Measurements from ENCODE around the gene ANTXR1.
A peak's percentile ranks its signal among the peaks of the same experiment; 100 is the strongest.

ANTXR1 gene

GRCh38 chr2:69177785-69178636 is 165.0 kb downstream of the ANTXR1 start:
- no peaks in the 10 kb centered on the region for H3K36me3 ChIP-seq (ENCODE audit: insufficient read depth)
- H3K79me2 ChIP-seq (ENCODE audit: insufficient read depth, low read depth), result no peaks in the 10 kb centered on the region
- H3K4me1 ChIP-seq (ENCODE audit: low read depth, poor library complexity, severe bottlenecking), result no peaks in the 10 kb centered on the region
- H3K9ac ChIP-seq, result peak overlapping the region; percentile 28; the same call in 1 of the 2 replicates
- no peak overlapping the region for H3K27ac ChIP-seq
- TF ChIP-seq, protein P1, sequence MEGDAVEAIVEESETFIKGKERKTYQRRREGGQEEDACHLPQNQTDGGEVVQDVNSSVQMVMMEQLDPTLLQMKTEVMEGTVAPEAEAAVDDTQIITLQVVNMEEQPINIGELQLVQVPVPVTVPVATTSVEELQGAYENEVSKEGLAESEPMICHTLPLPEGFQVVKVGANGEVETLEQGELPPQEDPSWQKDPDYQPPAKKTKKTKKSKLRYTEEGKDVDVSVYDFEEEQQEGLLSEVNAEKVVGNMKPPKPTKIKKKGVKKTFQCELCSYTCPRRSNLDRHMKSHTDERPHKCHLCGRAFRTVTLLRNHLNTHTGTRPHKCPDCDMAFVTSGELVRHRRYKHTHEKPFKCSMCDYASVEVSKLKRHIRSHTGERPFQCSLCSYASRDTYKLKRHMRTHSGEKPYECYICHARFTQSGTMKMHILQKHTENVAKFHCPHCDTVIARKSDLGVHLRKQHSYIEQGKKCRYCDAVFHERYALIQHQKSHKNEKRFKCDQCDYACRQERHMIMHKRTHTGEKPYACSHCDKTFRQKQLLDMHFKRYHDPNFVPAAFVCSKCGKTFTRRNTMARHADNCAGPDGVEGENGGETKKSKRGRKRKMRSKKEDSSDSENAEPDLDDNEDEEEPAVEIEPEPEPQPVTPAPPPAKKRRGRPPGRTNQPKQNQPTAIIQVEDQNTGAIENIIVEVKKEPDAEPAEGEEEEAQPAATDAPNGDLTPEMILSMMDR (conservative IDR thresholded peaks at IDR 0.05; ENCODE audit: low read depth, low read length), result no peak
- peak overlapping the region; percentile 10; the same call in 1 of the 2 replicates for H3K4me2 ChIP-seq
- H3K27me3 ChIP-seq (ENCODE audit: insufficient read depth, low read depth), result no peaks in the 10 kb centered on the region
- H3K4me3 ChIP-seq (IDR thresholded peaks at IDR 0.05; ENCODE audit: insufficient read depth, low read depth, low read length), result no peak overlapping the region
- H4K20me1 ChIP-seq (ENCODE audit: insufficient read depth), result no peaks in the 10 kb centered on the region
- H2AFZ ChIP-seq (ENCODE audit: low read depth), result peak overlapping the region; percentile 64

DNA sequence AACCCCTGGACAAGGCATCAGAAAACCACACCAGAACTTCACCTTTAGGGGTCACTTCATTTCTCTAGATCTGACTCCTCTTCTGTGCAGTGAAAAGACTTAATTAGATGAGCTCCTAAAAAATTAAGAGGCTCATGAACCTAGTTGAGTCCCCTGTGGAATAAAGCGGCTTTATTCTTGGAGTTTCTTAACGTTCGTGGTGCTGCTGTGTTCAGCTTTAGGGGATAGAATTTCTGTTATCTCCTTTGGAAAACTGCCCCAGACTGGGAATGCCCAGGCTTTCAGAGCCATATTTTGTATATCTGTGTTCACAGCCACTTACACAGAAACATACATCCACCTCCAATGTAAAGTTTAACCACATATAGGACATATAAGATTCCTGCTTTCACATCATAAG is 165.8 kb downstream of the ANTXR1 start:
- H3K4me1 ChIP-seq (ENCODE audit: low read depth, poor library complexity, severe bottlenecking), result no peaks in the 10 kb centered on the region
- no peak overlapping the region for H3K9ac ChIP-seq
- no peak overlapping the region for H3K4me3 ChIP-seq (IDR thresholded peaks at IDR 0.05; ENCODE audit: insufficient read depth, low read depth, low read length)
- no peaks in the 10 kb centered on the region for H3K36me3 ChIP-seq (ENCODE audit: insufficient read depth)
- no peaks in the 10 kb centered on the region for H3K27me3 ChIP-seq (ENCODE audit: insufficient read depth, low read depth)
- H4K20me1 ChIP-seq (ENCODE audit: insufficient read depth), result no peaks in the 10 kb centered on the region
- H3K4me2 ChIP-seq, result no peak overlapping the region
- TF ChIP-seq, protein P1 (conservative IDR thresholded peaks at IDR 0.05; ENCODE audit: low read depth, low read length), result no peak
- no peak overlapping the region for H2AFZ ChIP-seq (ENCODE audit: low read depth)
- no peaks in the 10 kb centered on the region for H3K79me2 ChIP-seq (ENCODE audit: insufficient read depth, low read depth)
- H3K27ac ChIP-seq, result no peak overlapping the region

DNA sequence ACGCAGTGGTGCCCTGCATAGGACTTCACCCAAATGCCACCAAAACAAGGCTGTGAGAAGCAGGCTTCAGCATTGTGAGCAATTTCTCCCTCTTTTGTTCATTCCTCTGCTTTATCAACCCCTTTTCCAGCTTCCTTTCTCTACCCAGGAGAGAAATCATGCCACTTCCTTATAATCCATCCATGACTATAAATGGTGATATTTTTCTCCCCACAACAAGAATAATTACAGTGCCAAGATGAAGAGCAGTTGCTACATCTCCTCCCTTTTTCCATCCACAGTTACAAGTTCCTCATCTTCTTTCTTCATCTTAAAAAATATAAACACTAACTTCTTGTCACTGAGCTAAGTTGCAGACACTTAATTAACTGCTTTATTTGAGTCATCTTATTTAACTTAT is 167.2 kb downstream of the ANTXR1 start:
- Histone ChIP-seq H3K27me3 (ENCODE audit: insufficient read depth, low read depth) (no peaks in the 10 kb centered on the region), H3K27ac (no peak overlapping the region), H3K9ac (no peak overlapping the region), H3K4me3 (IDR thresholded peaks at IDR 0.05; ENCODE audit: insufficient read depth, low read depth, low read length) (no peak overlapping the region), H3K36me3 (ENCODE audit: insufficient read depth) (no peaks in the 10 kb centered on the region), H3K4me1 (ENCODE audit: low read depth, poor library complexity, severe bottlenecking) (no peaks in the 10 kb centered on the region), H3K4me2 (no peak overlapping the region), H4K20me1 (ENCODE audit: insufficient read depth) (no peaks in the 10 kb centered on the region), H3K79me2 (ENCODE audit: insufficient read depth, low read depth) (no peaks in the 10 kb centered on the region), H2AFZ (ENCODE audit: low read depth) (no peak overlapping the region)
- TF ChIP-seq, protein P1 (conservative IDR thresholded peaks at IDR 0.05; ENCODE audit: low read depth, low read length), result no peak

DNA sequence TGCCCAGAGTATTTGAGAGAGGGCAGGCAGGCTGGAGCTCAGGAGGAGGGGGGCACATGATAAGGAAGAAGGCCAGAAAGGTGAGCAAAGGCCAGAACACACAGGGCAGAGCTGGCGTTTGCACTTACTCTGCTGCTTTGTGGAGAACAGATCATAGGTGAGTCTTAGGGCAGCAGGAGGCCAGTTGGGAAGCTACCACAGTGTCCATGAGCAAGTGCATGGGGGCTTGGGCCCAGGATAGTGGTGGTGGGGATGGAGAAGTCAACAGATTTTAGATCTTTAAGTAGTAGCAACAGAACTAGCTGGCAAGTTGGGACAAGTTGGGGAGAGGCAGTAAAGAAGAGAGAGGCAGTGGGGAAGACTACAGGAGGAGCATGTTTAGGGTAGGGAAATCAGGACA is 168.0 kb downstream of the ANTXR1 start:
- H3K4me3 ChIP-seq (IDR thresholded peaks at IDR 0.05; ENCODE audit: insufficient read depth, low read depth, low read length), result no peak overlapping the region
- H3K27me3 ChIP-seq (ENCODE audit: insufficient read depth, low read depth), result no peaks in the 10 kb centered on the region
- no peak overlapping the region for H3K9ac ChIP-seq
- H2AFZ ChIP-seq (ENCODE audit: low read depth), result no peak overlapping the region
- H3K4me1 ChIP-seq (ENCODE audit: low read depth, poor library complexity, severe bottlenecking), result no peaks in the 10 kb centered on the region
- TF ChIP-seq, protein P1 (conservative IDR thresholded peaks at IDR 0.05; ENCODE audit: low read depth, low read length), result no peak
- no peak overlapping the region for H3K4me2 ChIP-seq
- no peaks in the 10 kb centered on the region for H3K36me3 ChIP-seq (ENCODE audit: insufficient read depth)
- H3K27ac ChIP-seq, result no peak overlapping the region
- no peaks in the 10 kb centered on the region for H3K79me2 ChIP-seq (ENCODE audit: insufficient read depth, low read depth)
- no peaks in the 10 kb centered on the region for H4K20me1 ChIP-seq (ENCODE audit: insufficient read depth)

Data from KMS-11 (cell line).